ENCODE measurements around the gene ZNF564.
A peak's percentile ranks its signal among the peaks of the same experiment; 100 is the strongest.
"Not testable (repeated sequence)": the region's sequence is repeated elsewhere in the genome, so short reads cannot be mapped to it uniquely, and the experiment has no call there.

The ZNF564 gene

GRCh38 chr19:12521996-12522395, 29.3 kb downstream of the ZNF564 start:
- no peak for TF ChIP-seq CTCF (conservative IDR thresholded peaks at IDR 0.05; ENCODE audit: low read depth)
- ChIA-PET CTCF (no interaction called here), POLR2A (ENCODE audit: low non-redundant PET) (no interaction called here)
- H3K27ac ChIP-seq, result no peak overlapping the region
- DNase-seq (ENCODE audit: low spot score), result no peak

- no peak for DNase-seq (ENCODE audit: low spot score)
- ChIA-PET CTCF (no interaction called here), POLR2A (ENCODE audit: low non-redundant PET) (no interaction called here)
- no peak overlapping the region for H3K27ac ChIP-seq
- TF ChIP-seq CTCF (conservative IDR thresholded peaks at IDR 0.05; ENCODE audit: low read depth), result no peak
These were observed 37.7 kb downstream of the ZNF564 start for GRCh38 chr19:12513531-12514061.

GRCh38 chr19:12497032-12497431, 54.2 kb downstream of the ZNF564 start:
- H3K27ac ChIP-seq, result no peak overlapping the region
- no peak for TF ChIP-seq CTCF (conservative IDR thresholded peaks at IDR 0.05; ENCODE audit: low read depth)
- no peak for DNase-seq (ENCODE audit: low spot score)
- ChIA-PET CTCF (interaction anchor here (0.6 kb wide), 2 partner anchors 128 to 661 kb away, joined by 3 read pairs; no protein-coding TSS in a partner anchor), POLR2A (ENCODE audit: low non-redundant PET) (no interaction called here)

GRCh38 chr19:12496480-12496879, 54.8 kb downstream of the ZNF564 start:
- POLR2A ChIA-PET (ENCODE audit: low non-redundant PET), result interaction anchor here (1.1 kb wide), 1 partner anchor 13 kb away, joined by 3 read pairs; no protein-coding TSS in a partner anchor
- no peak for TF ChIP-seq CTCF (conservative IDR thresholded peaks at IDR 0.05; ENCODE audit: low read depth)
- no peak for DNase-seq (ENCODE audit: low spot score)
- no peak overlapping the region for H3K27ac ChIP-seq
- CTCF ChIA-PET, result interaction anchor here (0.6 to 1.2 kb wide), 6 partner anchors 13 to 661 kb away, joined by 3 to 6 read pairs (median 3); no protein-coding TSS in a partner anchor

- peak; percentile 92 for DNase-seq (ENCODE audit: low spot score)
- ChIA-PET POLR2A (ENCODE audit: low non-redundant PET) (interaction anchor here (0.6 to 1.1 kb wide), 3 partner anchors 14 to 199 kb away, joined by 3 to 5 read pairs (median 4); no protein-coding TSS in a partner anchor), CTCF (interaction anchor here (0.6 to 1.2 kb wide), 6 partner anchors 54 to 985 kb away, joined by 3 to 6 read pairs (median 4); no protein-coding TSS in a partner anchor)
- peak; percentile 55 for TF ChIP-seq CTCF (conservative IDR thresholded peaks at IDR 0.05; ENCODE audit: low read depth)
- peak overlapping the region; percentile 80 for H3K27ac ChIP-seq
These were observed 56.1 kb downstream of the ZNF564 start for GRCh38 chr19:12495002-12495802.

GRCh38 chr19:12494260-12494860, 56.9 kb downstream of the ZNF564 start:
- no peak overlapping the region; the same call in 1 of the 2 replicates for H3K27ac ChIP-seq
- CTCF ChIA-PET, result interaction anchor here (0.6 to 0.7 kb wide), 2 partner anchors 118 to 986 kb away, joined by 3 read pairs; no protein-coding TSS in a partner anchor
- TF ChIP-seq CTCF (conservative IDR thresholded peaks at IDR 0.05; ENCODE audit: low read depth), result no peak
- DNase-seq (ENCODE audit: low spot score), result no peak
- POLR2A ChIA-PET (ENCODE audit: low non-redundant PET), result no interaction called here

- not testable (repeated sequence) for DNase-seq (ENCODE audit: low spot score); H3K27ac ChIP-seq
- CTCF ChIA-PET, result interaction anchor here (0.5 kb wide), 1 partner anchor 35 kb away, joined by 3 read pairs; no protein-coding TSS in a partner anchor
- POLR2A ChIA-PET (ENCODE audit: low non-redundant PET), result interaction anchor here (1.1 kb wide), 1 partner anchor 153 kb away, joined by 3 read pairs; no protein-coding TSS in a partner anchor
These were observed 65.0 kb downstream of the ZNF564 start for GRCh38 chr19:12486265-12486783.

Data from RWPE1 (cell line).